Measurements from ENCODE around the gene SULT6B1. TPM values are rescaled to one million over a fixed set of nuclear protein-coding genes. Genes with fewer than 3 reads are reported as not detected.
"Not testable (repeated sequence)": the region's sequence is repeated elsewhere in the genome, so short reads cannot be mapped to it uniquely, and the experiment has no call there.

The SULT6B1 gene
- total RNA-seq, 3 donors from 2014 or later: not detected

DNA sequence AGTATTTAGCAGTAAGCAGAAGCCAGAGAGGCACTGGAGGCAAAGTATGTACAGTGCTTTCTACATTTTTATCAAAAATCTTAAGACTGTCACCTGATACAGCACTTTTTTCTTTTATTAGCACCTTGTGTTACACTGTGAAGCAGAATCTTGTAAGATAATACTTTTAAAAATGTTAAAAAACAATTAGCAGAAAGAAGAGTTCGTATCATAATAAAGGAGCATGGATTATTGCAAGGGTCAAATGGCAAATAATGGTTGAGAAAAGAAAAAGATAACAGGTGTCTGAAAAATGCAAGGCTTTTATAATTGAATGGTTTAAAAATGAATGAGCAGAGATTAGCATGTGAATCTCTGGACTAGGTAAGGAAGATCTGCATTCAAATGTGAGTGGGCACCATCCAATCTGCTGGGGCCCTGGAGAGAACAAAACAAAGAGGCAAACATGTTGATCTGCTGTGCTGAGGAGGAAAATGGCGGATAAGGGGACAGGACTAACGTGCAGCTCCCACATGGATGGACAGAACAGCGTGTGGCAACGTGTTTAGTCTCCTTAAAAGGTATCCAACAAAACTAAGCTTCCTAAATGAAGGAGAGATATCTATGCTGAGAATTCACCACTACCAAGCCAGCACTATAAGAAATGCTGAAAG lies 17.3 kb upstream of the SULT6B1 start:
- Mint-ChIP-seq H3K4me1 (ENCODE audit: low read depth) (peaks cover 29% of the 10 kb centered on the region), H3K27me3 (ENCODE audit: low read depth) (no peaks in the 10 kb centered on the region), H3K36me3 (ENCODE audit: insufficient read depth) (peaks cover 82% of the 10 kb centered on the region), H3K9me3 (peaks cover 34% of the 10 kb centered on the region), H3K4me3 (no peak overlapping the region)
- DNase-seq (no peak), ATAC-seq (no peak)

DNA sequence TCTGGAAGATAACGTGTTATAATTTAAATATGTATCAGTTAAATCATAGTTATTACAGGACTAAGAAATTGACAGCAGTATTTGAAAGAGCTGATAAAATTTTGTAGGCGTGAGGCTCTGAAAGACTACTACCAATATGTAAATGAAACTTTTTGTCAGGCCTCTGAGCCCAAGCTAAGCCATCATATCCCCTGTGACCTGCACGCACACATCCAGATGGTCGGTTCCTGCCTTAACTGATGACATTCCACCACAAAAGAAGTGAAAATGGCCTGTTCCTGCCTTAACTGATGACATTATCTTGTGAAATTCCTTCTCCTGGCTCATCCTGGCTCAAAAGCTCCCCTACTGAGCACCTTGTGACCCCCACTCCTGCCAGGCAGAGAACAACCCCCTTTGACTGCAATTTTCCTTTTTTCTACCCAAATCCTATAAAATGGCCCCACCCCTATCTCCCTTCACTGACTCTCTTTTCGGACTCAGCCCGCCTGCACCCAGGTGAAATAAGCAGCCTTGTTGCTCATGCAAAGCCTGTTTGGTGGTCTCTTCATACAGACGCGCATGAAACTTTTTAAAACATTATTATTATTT lies 16.7 kb upstream of the SULT6B1 start:
- not testable (repeated sequence) for DNase-seq; H3K27me3 Mint-ChIP-seq (ENCODE audit: low read depth); H3K4me3 Mint-ChIP-seq; ATAC-seq
- Mint-ChIP-seq H3K36me3 (ENCODE audit: insufficient read depth) (peaks cover 76% of the 10 kb centered on the region), H3K4me1 (ENCODE audit: low read depth) (peaks cover 32% of the 10 kb centered on the region), H3K9me3 (peaks cover 34% of the 10 kb centered on the region)

DNA sequence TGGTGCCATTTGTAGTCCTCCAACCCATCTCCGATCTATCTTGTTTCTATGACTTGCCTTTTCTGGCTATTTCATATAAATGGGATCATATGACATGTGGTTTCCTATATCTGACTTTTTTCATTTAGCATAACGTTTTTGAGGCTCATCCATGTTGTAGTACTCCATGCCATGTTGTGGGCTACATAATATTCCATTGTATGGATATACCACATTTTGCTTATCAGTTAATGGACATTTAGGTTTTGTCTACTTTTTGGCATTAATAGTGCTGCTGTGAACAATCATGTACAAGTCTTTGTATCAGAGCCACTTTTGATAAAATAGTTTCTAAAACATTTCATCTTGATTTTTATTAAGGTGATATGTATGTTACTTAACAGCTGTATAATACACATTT lies 15.2 kb upstream of the SULT6B1 start:
- Mint-ChIP-seq H3K27me3 (ENCODE audit: low read depth) (no peaks in the 10 kb centered on the region), H3K4me1 (ENCODE audit: low read depth) (peaks cover 39% of the 10 kb centered on the region)

DNA sequence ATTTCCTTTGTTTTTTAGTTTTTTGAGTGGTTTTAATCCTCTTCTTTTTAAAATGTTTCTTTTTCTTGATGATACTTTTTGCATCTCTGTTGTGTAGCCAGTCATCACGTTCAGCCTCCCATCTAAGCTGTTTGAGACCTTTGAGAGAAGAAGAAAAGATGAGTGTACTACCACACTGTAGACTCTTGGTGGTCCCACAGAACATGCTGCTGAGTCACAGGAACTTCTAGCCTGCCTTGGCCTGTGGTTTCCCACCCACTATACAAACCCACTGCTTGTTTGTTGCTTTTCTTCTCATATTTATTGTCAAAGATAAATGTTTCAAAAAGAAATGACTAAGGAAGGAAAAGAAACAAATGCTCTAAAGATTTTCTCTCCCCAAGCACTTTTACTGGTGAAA lies 13.3 kb upstream of the SULT6B1 start:
- ATAC-seq (peak; percentile 73 to 85), DNase-seq (peak; percentile 26)
- Mint-ChIP-seq H3K9me3 (peaks cover 10% of the 10 kb centered on the region), H3K4me1 (ENCODE audit: low read depth) (peaks cover 39% of the 10 kb centered on the region), H3K36me3 (ENCODE audit: insufficient read depth) (peaks cover 50% of the 10 kb centered on the region), H3K4me3 (no peak overlapping the region), H3K27me3 (ENCODE audit: low read depth) (no peaks in the 10 kb centered on the region)

More for the DNA sequence above, 15.2 kb upstream of the SULT6B1 start:
- Mint-ChIP-seq H3K4me3 (no peak overlapping the region), H3K36me3 (ENCODE audit: insufficient read depth) (peaks cover 66% of the 10 kb centered on the region), H3K9me3 (peaks cover 25% of the 10 kb centered on the region)
- DNase-seq (no peak), ATAC-seq (no peak)

DNA sequence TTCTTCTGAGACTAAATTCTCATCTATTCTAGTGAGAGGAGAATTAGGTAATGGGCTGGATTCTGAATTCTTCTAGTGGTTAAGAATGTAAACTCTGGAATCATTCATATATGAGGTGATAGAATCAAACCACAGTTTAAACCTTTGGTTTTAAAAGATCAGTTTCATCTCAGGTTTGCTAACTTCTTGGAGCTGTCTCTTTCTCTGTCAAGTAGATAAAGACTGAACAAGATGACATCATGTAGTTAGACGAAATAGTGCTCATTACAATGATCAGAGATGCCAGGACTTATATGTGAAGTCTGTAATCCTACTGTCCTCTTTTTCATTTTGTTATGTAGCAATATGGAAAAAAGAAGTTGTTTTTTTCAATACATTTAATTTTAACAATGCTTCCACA lies 12.7 kb upstream of the SULT6B1 start:
- Mint-ChIP-seq H3K4me3 (no peak overlapping the region), H3K27me3 (ENCODE audit: low read depth) (no peaks in the 10 kb centered on the region), H3K36me3 (ENCODE audit: insufficient read depth) (peaks cover 44% of the 10 kb centered on the region), H3K9me3 (peaks cover 7% of the 10 kb centered on the region), H3K4me1 (ENCODE audit: low read depth) (peaks cover 39% of the 10 kb centered on the region)
- no peak for ATAC-seq
- no peak for DNase-seq

DNA sequence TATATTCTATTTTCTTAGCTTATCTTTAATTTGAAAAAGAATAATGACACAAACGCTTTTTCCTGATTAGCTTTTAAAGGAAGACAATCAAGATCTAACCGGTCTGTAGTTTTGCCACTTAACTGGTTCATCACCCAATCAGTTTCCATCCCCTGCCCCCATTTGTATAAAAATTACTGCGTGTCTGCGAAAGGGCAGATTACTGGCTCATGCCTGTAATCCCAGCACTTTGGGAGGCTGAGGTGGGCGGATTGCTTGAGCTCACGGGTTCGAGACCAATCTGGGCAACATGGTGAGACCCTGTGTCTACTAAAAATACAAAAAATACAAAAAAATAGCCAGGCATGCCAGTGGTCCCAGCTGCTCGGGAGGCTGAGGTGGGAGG lies 10.2 kb upstream of the SULT6B1 start:
- Mint-ChIP-seq H3K4me1 (ENCODE audit: low read depth) (peaks cover 40% of the 10 kb centered on the region), H3K27me3 (ENCODE audit: low read depth) (no peaks in the 10 kb centered on the region), H3K4me3 (no peak overlapping the region), H3K9me3 (peaks cover 2% of the 10 kb centered on the region), H3K36me3 (ENCODE audit: insufficient read depth) (peaks cover 20% of the 10 kb centered on the region)
- DNase-seq (no peak), ATAC-seq (no peak)

DNA sequence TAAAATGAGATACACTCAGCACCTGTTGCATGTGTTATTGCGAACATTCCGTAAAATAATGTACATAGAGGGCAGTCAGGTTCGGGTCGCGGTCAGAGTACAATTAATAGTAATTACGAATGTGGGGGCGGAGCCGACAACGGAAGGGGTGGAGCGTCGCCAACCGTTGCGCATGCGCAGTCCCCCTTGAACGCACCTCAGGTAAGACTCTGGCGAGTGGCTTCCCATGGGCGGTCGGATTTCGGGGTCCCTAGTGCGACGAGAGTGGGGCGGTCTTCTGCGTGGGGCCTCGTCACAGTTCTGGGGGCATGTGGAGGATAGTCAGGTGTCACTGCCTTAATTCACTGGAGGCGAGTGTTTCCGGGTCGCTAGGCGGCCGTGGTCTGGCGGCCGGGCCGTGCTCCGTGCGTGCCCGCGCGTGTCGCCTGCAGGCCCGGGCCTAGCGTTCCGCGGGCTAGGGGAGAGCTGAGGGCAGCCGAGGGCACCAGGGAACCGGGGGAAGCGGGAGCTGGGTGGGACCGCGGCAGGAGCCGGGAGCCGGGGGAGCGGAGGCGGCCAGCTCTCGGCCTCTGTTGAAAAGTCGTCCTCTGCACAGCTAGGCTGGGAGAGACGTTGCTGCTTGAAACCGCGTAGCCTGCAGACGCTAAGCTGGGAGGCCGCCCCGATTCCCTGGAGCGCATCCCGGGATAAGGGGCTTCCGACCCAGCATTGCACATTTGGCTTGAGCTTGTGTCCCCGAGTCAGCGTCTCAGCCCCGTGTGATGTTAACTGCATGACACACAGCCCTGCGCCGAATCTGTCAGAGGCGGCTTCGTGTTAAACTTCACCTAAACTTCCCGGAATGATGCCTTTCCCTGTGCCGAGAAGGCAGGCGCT lies 8.1 kb upstream of the SULT6B1 start, which contains the start of gene CEBPZOS:
CEBPZOS (plus strand) TSS at position 177 of the 876 bp plus-strand sequence. CDS start 3,209 bp downstream, outside the sequence.
- DNase-seq (peak; percentile 91), ATAC-seq (peak; percentile 80 to 90)
- Mint-ChIP-seq H3K9me3 (no peaks in the 10 kb centered on the region), H3K4me3 (peak within 1 kb of the TSS; percentile 98), H3K36me3 (ENCODE audit: insufficient read depth) (peaks cover 8% of the 10 kb centered on the region), H3K4me1 (ENCODE audit: low read depth) (peaks cover 33% of the 10 kb centered on the region), H3K27me3 (ENCODE audit: low read depth) (no peaks in the 10 kb centered on the region)

DNA sequence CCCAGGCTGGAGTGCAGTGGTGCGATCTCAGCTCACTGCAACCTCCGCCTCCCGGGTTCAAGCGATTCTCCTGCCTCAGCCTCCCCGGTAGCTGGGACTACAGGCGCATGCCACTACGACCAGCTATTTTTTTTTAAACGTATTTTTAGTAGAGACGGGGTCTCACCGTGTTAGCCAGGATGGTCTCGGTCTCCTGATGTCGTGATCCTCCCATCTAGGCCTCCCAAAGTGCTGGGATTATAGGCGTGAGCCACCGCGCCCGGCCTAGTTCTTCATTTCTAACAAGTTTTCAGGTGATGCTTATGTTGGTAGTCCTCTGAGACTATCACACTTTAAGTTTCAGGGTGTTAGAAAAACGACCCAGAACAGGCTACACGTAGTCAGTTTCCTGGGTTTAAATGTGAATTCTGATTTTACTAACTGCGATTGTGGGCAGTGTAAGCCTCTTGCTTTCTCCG lies 7.4 kb upstream of the SULT6B1 start:
- H3K4me3 Mint-ChIP-seq: peak overlapping the region; percentile 98
- DNase-seq; H3K36me3 Mint-ChIP-seq (ENCODE audit: insufficient read depth); ATAC-seq; H3K27me3 Mint-ChIP-seq (ENCODE audit: low read depth); H3K9me3 Mint-ChIP-seq: not testable (repeated sequence)
- peaks cover 27% of the 10 kb centered on the region for H3K4me1 Mint-ChIP-seq (ENCODE audit: low read depth)

DNA sequence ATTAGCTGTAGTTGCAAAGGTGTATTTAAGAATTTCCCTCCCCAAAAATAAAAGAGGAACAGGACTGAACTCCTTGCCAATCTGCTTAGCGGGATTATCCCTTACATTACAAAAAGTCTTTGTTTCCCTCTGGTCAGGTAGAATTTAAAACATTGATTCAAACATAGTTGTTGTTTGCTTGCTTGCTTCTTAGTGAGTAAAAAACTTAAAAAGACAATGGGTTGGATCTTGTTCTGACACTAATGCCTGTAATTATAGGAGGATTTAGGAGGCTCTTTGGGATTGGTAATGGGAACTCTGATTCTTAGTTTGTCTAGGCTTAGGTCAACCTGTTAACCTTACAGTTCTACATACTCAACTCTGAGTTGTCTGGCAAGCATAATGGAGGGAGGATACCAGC lies 4.1 kb upstream of the SULT6B1 start:
- DNase-seq: no peak
- H3K4me1 Mint-ChIP-seq (ENCODE audit: low read depth): peaks cover 10% of the 10 kb centered on the region
- no peak for ATAC-seq
- no peaks in the 10 kb centered on the region for H3K9me3 Mint-ChIP-seq
- H3K36me3 Mint-ChIP-seq (ENCODE audit: insufficient read depth): peaks cover 3% of the 10 kb centered on the region
- no peaks in the 10 kb centered on the region for H3K27me3 Mint-ChIP-seq (ENCODE audit: low read depth)
- no peak overlapping the region for H3K4me3 Mint-ChIP-seq

DNA sequence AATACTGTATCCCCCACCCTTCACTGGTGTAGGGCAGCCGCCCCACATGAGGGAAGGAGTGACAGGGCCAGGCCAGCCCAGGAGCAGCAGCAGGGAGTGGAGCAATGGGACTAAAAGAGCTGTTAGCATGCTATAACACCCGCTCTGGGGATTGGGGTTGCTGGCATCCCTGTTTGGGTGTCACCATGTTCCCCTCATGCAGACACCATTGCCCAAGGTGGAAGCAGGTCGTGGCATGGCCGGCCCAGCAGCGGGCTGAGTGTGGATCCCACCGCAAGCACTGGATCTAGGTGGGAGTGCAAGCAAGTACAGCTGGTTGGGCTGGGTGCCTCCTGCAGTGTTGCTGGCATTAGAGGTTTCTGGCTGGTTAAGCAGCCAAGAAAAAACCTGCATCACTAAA lies 3.3 kb upstream of the SULT6B1 start:
- no peak overlapping the region for H3K4me3 Mint-ChIP-seq
- H3K4me1 Mint-ChIP-seq (ENCODE audit: low read depth): peaks cover 4% of the 10 kb centered on the region
- H3K36me3 Mint-ChIP-seq (ENCODE audit: insufficient read depth): no peaks in the 10 kb centered on the region
- no peaks in the 10 kb centered on the region for H3K9me3 Mint-ChIP-seq
- DNase-seq (no peak), ATAC-seq (no peak)
- no peaks in the 10 kb centered on the region for H3K27me3 Mint-ChIP-seq (ENCODE audit: low read depth)

DNA sequence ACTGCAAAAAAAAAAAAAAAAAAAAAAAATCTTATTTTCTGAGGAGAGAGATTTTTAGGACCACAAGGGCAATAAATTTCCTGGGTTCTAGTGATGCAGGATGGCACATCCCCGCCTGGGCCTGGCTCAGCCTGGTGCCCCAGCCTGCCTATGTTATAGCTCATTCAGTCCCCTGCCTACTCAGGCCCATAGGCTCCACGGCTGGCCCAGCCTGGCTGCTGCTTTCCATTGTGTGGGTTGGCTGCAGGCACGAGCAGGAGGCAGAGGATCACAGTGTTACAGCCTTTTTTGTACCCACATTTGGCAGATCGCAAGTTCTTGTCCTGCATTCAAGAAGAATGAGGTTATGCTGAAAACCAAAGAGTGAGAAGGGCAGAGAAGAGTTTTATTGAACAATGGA lies 2.8 kb upstream of the SULT6B1 start:
- H3K27me3 Mint-ChIP-seq (ENCODE audit: low read depth): no peaks in the 10 kb centered on the region
- DNase-seq (no peak), ATAC-seq (no peak)
- no peaks in the 10 kb centered on the region for H3K9me3 Mint-ChIP-seq
- no peak overlapping the region for H3K4me3 Mint-ChIP-seq
- no peaks in the 10 kb centered on the region for H3K36me3 Mint-ChIP-seq (ENCODE audit: insufficient read depth)
- peaks cover 2% of the 10 kb centered on the region for H3K4me1 Mint-ChIP-seq (ENCODE audit: low read depth)

DNA sequence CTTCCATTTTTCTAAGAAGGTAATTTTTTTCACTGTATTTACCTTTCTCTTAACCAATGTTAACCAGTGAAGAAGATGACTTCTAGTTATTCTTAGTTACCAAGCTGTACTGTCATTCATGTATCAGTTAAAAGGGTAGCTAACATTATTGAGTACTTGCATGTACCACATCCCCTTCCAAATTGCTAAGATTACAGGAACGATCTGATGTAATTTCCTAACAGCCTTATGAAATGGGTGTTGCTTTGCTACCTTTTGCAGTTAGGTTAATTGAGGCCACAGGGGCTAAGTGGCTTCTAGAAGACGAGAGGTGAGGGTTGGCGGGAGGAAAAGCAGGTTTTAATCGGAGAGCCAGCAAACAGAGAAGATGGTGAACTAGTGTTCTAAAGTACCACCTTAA lies 1.8 kb upstream of the SULT6B1 start:
- Mint-ChIP-seq H3K36me3 (ENCODE audit: insufficient read depth) (no peaks in the 10 kb centered on the region), H3K4me3 (no peak overlapping the region), H3K9me3 (no peaks in the 10 kb centered on the region), H3K4me1 (ENCODE audit: low read depth) (no peaks in the 10 kb centered on the region), H3K27me3 (ENCODE audit: low read depth) (no peaks in the 10 kb centered on the region)
- ATAC-seq: no peak
- no peak for DNase-seq

DNA sequence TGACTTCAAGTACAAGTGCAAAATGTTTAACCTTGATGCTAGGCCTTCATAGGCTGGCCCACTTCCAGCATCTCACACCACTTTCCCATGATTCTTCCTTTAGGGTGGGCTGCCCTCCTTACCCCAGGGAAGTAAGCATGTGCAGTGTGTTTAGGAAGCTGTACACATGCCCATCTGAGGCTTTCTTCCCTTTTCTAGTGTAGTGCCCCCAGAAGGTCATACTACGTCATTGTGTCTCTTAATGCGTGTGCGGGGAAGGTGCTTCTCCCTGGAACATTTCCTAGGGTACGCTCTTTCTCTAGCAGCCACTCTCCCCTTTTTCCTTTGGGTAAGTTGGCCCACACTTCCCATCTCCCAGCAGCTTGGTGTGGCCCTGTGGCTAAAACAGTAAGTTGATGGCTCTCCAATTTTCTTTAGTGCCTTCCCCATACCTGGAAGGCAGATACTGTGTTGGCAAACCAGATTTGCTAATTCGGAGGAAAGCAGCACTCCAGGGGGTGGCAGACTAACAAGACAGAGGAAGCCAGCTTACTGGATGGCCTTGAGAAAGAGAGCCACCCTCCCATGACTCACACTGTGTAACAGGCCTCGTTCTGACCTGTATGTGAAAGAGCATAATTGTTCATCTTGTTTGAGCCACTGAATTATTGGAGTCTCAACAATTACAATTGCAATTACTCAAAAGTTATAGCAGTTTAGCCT lies 1.1 kb upstream of the SULT6B1 start:
- Mint-ChIP-seq H3K9me3 (no peaks in the 10 kb centered on the region), H3K36me3 (ENCODE audit: insufficient read depth) (no peaks in the 10 kb centered on the region), H3K27me3 (ENCODE audit: low read depth) (peaks cover 2% of the 10 kb centered on the region), H3K4me1 (ENCODE audit: low read depth) (no peaks in the 10 kb centered on the region), H3K4me3 (no peak overlapping the region)
- DNase-seq (no peak), ATAC-seq (no peak)
